Activated T-helper 1 cell treated with Interleukin-2 at 50 U/mL for 16 hours (primary cell): Measurements from ENCODE around the gene NINL.

ENCODE experiments used
- DNase-seq: peaks from one replicate; pipeline ENCODE4 v3.0.0-alpha.2; 2020; ENCODE audit warnings: low read depth

NINL gene

DNA sequence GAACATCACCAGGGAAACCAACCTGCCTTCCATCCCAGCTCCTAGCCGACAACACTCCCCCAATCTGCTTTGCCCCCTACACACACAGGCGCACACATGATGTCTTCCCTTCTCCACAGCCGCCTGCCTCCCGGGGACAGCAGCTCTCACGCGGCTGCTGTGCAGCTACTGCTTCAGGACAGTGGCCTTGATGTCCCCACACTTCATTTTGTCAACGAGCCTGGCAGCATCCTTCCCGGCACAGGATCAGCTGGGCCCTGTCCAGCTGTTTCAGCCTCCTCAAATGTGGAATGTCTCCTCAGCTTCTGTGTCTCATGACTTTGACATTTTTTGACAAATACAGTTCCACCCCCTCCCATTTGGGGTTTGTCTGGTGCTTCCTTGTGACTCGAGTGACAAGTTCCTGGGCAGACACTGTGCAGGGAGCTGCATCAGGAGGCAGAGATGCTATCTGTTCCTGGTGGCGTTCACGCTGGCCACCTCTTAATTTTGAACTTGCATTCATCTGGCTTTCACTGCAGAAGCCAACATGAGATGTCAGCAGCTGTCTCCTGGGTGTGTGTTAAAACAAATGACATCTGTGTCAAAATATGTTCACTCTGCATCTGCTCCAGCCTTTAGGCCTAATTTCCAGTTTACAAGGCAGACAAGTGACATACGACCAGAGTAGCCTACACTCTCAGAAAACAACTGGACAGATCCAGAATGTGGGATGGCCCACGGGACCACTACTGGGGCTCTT is 120.7 kb downstream of the NINL start:
- DNase-seq = no peak

- DNase-seq = no peak
Observed at GRCh38 chr20:25461786-25462545, 123.4 kb downstream of the NINL start.

DNA sequence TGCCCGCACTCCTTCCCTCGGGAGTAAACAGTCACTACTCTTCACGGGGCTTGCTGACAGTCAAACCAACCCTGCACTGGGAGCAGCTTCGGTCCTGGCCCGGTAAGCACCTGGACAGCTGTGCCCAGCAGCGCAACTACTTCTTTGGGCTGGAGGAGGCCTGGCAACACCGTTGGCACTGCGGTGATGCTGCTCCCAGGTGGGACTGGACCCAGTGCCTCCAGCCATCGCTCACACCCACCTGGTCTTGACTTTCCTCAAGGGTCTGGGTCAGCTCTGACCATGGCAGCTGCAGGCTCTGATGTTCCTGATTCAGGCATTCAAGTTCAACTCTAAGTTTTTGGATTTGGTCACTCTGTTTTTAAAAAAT is 124.1 kb downstream of the NINL start:
- DNase-seq = no peak

GRCh38 chr20:25460566-25461280 is 124.6 kb downstream of the NINL start:
- DNase-seq = no peak

DNA sequence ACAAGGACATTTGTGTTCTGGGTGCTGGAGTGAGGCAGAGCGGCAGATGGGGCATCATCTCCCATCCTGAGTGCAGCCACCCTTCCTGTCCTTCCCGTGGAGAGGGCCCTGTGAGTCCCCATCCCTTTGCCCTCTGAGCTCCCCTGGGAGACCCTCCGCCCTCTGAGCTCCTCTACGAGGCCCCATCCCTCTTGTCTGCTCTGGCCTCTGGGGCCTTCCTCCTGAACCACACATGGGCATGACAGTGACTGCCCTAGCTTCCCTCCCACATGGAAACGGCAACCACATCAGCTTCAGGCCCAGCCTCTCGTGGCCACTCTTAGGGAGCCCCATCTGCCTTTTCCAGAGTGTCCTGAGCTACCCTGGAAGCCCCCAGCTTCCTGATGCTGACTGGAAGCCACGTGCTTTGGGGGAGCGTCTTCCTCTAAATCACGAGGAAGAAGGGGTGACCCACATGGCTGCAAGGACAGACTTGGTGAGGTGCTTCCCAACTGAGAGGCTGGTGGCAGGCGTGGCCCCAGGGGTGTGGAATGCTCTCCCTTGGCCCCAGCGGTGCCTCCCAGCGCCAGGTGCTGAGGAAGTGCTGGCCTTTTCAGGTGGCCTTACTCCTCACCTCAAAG is 125.3 kb downstream of the NINL start:
- no peak for DNase-seq

DNA sequence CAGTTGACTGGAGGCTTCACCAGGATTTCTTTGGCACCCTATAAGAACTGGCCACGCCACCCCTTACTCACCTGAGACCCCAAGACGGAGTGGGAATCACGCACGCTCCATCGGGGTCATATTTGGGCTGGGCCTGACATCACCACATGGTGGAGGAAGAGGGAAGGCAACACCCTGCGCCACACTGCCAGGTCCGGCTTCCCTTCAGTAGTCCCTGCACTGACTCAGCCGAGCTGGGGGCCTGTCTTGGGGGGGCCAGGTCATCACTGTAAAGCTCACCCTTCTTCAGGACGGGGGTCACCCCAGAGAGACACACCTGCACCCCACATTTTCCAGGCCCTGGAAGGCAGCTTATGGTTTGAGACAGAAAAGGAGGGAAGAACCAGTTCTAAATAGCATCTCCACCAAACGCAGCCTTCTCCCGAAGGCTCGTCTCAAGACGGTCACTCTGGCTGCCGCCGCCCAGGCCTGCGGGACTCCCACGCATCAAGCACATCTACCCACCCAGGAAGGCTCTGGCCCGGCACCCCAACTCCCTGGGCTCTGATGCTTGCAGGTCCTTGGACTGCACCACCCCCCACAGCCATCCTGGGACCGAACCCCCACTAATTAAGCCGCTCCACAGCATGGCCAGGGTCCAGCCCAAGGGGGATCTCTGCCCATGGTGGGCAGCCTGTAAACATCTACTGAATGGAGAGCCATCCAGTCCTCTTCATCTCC is 126.1 kb downstream of the NINL start:
- no peak for DNase-seq

DNA sequence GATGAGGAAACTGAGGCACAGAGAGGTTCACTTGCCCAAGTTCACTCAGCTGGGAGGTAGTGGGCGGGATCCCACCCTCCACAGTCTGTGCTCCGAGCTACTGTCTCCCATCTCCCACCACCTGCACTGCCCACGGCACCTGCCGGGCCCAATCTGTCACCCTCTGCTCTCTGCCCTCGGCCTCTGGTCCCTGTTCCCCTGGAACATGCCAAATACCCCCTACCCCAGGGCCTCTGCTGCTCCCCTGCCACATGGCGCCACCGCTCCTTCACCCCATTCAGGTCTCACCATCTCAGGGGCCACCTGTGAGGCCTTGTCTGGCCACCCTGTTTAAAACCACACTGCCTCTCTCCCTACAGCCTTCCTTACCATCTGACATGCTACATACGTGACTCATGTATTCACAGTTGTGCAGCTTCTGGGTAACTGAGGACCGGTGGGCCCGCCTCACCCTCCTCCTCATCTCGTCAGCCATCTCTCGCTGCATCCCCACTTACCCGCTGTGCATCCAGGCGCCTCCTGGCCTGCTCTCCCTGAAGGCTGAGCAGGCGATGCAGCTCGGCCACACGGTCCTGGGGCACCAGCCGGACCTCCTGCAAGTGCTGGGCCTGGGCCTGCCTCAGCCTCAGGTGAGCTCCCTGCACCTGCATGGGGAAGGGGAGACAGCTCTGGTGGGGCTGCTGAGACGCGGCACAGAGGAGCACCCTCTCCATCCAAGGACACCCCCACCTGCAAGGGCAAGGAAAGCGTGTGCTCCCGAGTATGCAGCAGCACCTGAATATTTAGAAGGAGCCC is 127.2 kb downstream of the NINL start:
- no peak for DNase-seq

GRCh38 chr20:25454153-25454900 is 131.0 kb downstream of the NINL start:
- DNase-seq = no peak

DNA sequence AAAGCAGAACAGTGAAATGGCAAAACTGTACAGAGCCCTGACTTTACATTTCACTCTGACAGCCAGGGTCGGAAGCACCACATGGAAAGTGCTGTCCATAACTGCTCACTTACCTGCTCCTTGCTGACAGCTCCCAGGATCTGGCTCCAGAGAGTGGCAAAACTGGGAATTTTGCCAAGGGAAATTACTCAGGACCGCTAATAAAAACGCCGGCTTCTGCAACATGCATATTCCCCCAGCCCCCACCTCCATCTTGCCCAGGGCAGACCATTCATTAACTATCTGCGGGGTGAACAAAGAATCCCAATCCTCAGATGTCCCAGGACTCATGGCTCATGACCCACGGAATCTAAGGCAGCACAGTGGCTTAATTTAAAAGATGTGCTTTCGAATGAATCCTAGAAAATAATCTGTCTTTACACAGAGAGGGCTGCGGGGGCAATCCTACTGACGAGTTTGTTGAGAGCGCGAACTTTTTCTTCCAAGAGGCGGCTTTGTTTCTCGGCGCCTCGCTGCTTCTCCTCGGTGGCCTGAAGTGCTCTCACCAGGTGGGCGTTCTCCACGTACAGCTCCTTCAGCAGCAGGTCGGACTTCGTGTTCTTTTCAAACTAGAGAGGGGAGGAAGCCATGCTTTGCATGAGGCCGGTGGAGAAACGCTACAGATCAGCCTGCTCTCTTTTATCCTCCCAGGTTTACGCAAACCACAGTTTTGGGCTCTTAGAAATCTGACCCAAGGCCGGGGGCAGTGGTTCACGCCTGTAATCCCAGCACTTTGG is 132.1 kb downstream of the NINL start:
- DNase-seq = no peak

DNA sequence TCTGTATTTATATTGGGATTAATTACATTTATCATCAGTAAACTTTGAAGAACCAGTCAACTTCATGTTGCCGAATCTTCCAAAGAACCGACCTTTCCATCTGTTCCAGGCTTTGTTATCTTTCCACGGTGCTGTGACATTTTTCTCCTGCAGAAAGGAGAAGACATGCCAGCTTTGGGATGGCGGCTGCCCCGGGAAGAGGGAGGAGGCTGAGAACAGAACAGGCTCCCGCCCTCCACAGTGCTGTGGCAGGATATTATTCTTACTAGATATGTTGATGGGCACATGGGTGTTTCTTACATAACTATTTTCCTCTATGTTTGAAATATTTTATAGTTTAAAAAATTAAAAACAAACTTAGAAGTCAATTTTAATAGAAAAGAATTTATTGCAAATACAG is 133.0 kb downstream of the NINL start:
- no peak for DNase-seq

- DNase-seq = no peak
Observed at GRCh38 chr20:25447671-25448070, 137.7 kb downstream of the NINL start.

- DNase-seq = no peak
Observed at GRCh38 chr20:25444556-25444955, 140.8 kb downstream of the NINL start.

DNA sequence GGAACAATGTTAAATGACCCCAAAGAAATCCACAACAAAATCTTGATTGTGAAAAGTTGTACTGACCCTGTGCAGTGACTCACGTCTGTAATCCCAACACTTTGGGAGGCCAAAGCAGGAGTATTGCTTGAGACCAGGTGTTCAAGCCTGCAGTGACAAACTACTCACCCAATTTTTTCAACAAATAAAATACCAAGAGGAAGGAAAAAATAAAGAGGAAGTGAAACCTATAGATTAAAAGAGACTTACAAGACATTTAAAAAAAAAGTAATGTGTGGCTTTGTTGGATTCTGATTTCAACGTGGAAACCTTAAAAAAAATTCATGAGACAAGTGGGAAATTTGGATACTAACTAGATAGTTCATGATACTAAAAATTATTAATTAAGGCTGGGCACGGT is 146.0 kb downstream of the NINL start:
- no peak for DNase-seq

DNA sequence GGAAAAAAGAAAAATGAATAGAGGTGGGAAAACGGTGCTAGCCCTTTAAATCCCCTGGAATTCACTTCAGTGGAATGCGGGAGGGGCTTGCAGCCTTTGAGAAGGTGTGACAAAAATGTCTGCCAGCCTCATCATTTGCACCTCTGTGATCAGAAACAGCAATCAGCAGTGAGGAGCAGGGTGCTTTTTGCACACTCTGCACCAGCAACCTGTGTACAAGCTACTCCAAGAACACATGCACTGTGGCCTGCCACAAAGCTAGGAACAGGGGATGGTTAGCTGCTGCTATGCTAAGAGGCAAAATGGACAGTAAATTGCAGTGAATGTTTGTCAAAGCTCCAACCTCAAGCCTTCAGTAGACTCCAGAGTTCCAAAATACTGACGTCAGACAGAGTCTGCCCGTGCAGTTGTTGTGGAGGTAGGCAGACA is 148.2 kb downstream of the NINL start:
- DNase-seq = no peak

DNA sequence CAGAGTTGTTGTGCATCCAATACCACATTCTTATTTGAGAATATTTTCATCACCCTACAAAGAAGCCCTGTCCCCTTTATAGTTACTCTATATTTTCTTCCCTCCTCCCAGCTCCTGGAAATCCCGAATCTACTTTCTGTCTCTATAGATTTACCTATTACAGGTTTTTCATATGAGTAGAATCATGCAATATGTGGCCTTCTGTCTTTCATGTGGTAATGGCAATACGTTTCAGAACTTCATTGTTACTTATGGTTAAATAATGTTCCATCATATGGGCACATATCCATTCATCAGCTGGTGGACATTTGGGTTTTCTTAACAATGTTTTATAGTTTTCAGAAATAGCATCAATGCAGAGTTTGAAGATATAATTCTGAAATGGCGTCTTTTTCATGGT is 160.8 kb downstream of the NINL start:
- DNase-seq = no peak

GRCh38 chr20:25422032-25422431 is 163.3 kb downstream of the NINL start:
- no peak for DNase-seq

- DNase-seq = no peak
Observed at GRCh38 chr20:25421102-25421501, 164.2 kb downstream of the NINL start.

DNA sequence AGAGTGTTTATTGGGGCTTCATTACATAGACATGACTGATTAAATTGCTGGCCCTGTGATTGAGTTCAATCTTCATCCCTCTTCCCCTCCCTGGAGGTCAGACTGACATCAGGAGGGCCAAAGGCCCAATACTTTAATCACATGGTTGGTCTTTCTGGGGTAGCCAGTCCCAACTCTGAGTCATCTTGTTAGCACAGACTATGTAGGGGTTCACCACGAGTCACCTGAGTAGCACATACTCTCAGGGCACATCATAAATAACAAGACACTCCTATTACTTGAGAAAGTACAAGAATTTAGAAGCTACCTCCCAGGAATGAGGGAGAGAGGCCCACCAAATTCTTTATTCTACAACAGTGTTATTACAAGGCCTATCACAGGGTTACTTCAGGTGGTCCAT is 166.6 kb downstream of the NINL start:
- DNase-seq = no peak

DNA sequence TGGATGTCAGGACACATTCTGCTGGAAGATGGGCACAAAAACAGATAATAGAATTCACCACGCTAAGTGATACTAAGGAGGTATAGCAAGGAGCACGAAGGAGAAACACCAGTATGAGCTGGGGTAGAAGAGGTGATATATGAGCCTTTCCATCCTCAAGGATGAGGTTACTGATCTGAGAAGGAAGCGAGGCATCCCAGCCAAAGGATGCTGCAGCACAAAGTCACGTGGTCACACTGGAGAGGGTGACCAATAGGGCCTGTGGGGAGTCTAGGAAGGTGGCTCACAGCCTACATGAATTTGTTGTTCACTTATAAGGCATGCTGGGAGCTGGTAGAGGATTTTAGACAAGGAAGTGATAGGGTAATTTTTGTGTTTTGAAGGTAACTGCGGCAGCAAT is 176.4 kb downstream of the NINL start:
- no peak for DNase-seq

DNA sequence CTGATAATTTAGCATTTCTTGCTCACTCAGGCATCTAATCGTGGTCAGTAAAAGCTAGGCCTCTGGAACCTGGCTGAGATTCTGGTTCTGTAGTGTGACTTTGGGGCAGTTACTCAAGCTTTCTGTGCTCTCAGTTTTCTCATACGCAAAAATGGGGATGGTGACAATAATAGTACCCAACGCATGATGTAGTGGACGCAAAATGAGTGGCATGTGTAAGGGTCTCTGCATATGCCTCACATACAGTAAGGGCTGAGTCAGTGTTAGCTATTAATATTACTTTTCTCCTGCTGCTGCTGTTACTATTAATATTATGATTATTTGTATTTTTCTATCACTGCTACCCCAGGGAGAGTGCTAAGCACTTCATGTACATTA is 177.2 kb downstream of the NINL start:
- DNase-seq = no peak
